Stomach smooth muscle (tissue), 2 donors: ENCODE data around the gene MIF.
A peak's percentile ranks its signal among the peaks of the same experiment; 100 is the strongest.
"Not testable (repeated sequence)": the region's sequence is repeated elsewhere in the genome, so short reads cannot be mapped to it uniquely, and the experiment has no call there.

Experiments used
- H3K27ac ChIP-seq: one replicate; pipeline ENCODE4 v1.7.0; 2013; ENCODE audit warnings: mild to moderate bottlenecking, low read length, inconsistent platforms
- H3K27me3 ChIP-seq, 2 donors: one replicate each; pipeline ENCODE4 v1.7.0; 2013; ENCODE audit warnings: low read length in 2 of 2; ENCODE audit not compliant: insufficient read depth in 2 of 2, control insufficient read depth in 1 of 2
- H3K36me3 ChIP-seq, 2 donors: one replicate each; pipeline ENCODE4 v1.7.0; 2013; ENCODE audit warnings: low read length in 2 of 2; ENCODE audit not compliant: control insufficient read depth in 2 of 2, insufficient read depth in 2 of 2
- H3K4me1 ChIP-seq: one replicate; pipeline ENCODE4 v1.7.0; 2013; ENCODE audit warnings: low read length; ENCODE audit not compliant: control insufficient read depth, insufficient read depth
- H3K4me3 ChIP-seq, 2 donors: one replicate each; pipeline ENCODE4 v1.7.0; 2013; ENCODE audit warnings: low read length in 2 of 2
- H3K9ac ChIP-seq, 2 donors: one replicate each; pipeline ENCODE4 v1.7.0; 2013; ENCODE audit warnings: low read length in 2 of 2, mild to moderate bottlenecking in 1 of 2
- H3K9me3 ChIP-seq, 2 donors: one replicate each; pipeline ENCODE4 v1.7.0; 2013; ENCODE audit warnings: low read length in 2 of 2; ENCODE audit not compliant: control insufficient read depth in 2 of 2
- donor health status: healthy.
- donor health status: Pancreatic carcinoma.

The MIF gene

DNA sequence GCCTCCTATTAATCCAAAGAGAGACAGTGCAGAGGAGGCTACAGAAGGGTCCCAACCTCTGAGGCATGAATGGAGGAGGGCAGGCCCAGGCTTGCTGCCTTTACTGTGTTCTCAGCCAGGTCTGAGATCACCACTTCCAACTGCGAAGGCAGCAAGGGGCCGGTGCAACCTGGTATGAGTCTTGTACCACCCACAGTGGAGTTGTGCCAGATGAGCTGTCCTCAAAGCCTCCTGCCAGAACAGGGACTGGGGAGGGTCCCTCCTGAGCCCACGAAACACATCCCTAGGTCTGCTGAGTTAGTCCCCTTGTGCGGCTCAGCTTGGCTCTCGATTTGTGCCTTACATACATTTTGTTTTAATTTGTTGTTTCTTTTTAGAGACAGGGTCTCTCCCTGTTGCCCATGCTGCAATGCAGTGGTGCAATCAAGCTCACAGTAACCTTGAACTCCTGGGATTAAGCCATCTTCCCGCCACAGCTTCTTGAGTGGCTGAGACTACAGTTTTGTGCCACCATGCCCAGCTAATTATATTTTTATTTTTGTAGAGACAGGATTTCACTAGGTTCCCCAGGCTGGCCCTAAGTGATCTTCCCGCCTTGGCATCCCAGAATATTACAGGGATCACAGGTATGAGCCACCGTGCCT lies 9.3 kb downstream of the MIF start:
- no peaks in the 10 kb centered on the region for H3K36me3 ChIP-seq
- no peak overlapping the region for H3K9ac ChIP-seq
- H3K9me3 ChIP-seq: no peaks in the 10 kb centered on the region
- H3K4me3 ChIP-seq: no peak overlapping the region
- H3K4me1 ChIP-seq: no peaks in the 10 kb centered on the region
- H3K27ac ChIP-seq: no peak overlapping the region
- H3K27me3 ChIP-seq: no peaks in the 10 kb centered on the region

DNA sequence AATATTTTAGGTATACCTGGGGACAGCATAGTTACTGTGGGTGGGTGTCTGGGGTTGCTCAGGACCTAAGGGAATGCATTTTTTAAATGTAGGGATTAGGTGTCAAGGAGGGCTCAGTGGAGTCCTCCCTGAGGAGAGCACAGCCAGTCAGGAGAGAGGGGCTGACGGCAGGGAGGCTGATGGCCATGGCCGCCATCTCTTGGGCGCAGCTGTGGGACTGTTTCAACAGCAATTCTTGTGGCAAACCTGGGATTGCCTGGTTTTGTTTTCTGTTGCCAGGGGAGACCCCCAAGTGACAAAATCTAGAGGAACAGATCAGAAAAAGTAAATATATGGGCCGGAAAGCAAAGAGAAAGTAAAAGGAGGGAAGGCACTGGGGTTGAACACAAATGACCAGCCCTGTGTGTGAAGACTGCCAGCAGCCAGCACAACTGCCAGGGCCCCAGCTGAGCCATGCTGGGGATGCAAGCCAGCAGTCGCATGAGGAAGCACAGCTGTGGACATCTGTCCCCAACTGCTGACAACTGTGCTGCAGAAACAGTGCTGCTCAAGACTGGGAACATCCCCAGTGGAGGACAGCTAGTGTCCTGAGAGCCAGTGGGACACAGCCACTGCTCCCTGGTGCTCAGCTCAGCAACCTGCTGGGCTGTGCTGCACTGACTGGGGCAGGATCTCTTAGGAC lies 10.5 kb downstream of the MIF start:
- Histone ChIP-seq H3K27me3 (no peaks in the 10 kb centered on the region), H3K9me3 (no peaks in the 10 kb centered on the region), H3K4me3 (no peak overlapping the region), H3K9ac (no peak overlapping the region), H3K27ac (no peak overlapping the region), H3K36me3 (no peaks in the 10 kb centered on the region), H3K4me1 (peaks cover 4% of the 10 kb centered on the region)

DNA sequence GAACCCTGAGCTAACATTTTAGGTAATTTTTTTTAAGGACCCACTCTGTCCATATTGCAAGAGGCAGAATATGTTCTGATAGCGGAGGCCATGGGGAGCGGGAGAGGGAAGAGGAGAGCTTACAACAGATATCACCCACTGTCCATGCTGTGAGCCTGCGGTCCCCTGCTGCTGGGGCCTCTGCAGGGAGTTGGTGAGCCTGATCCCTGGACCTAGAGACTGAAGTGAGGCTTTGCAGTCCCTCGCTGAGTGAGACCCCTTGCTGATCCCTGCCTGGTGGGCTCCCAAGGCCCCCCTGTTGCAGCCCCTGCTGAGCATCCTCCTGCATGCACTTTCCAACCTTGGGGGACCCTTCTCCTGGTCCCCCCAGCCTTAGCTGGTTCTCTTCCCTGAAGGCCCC lies 12.5 kb downstream of the MIF start:
- Histone ChIP-seq H3K4me1 (peaks cover 4% of the 10 kb centered on the region), H3K27me3 (no peaks in the 10 kb centered on the region), H3K4me3 (no peak overlapping the region), H3K9me3 (no peaks in the 10 kb centered on the region), H3K9ac (no peak overlapping the region), H3K36me3 (no peaks in the 10 kb centered on the region), H3K27ac (no peak overlapping the region)

DNA sequence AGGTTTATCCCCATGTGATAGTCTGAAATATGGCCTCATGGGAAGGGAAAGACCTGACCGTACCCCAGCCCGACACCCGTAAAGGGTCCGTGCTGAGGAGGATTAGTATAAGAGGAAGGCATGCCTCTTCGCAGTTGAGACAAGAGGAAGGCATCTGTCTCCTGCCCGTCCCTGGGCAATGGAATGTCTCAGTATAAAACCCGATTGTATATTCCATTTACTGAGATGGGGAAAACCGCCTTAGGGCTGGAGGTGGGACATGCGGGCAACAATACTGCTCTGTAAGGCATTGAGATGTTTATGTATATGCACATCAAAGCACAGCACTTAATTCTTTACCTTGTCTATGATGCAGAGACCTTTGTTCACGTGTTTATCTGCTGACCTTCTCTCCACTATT lies 13.2 kb downstream of the MIF start:
- H3K27ac ChIP-seq, H3K4me1 ChIP-seq, H3K36me3 ChIP-seq, H3K27me3 ChIP-seq, H3K4me3 ChIP-seq, H3K9ac ChIP-seq, H3K9me3 ChIP-seq: not testable (repeated sequence)

DNA sequence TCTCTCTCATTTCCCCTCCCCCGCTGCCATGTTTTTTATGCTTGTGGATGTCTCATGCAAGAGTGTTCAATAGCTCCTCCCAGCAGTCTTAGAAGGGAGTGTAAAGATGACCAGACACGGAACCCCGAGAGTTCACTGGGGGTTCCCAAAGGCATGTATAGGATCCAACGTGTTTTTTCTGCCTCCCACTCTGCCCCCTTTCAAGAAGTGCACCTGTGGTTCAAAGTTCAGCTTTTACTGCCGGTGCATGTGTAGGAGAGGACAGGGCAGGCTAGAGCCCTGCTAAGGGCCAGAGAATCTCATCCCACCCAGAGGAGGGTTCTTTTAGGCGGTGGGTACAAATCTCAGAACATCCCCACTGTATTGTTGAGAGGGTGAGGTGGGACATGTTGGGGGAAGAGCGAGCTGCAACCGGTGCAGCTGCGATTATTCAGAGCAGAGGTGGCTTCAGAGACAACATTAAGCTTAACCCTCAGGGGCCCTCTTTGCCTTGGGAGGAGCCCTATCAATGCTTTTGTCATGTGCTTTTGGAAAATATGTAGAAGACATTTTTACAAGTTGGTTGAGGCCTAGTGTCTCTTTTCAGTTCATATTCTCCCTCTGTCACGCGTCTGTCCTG lies 14.5 kb downstream of the MIF start:
- no peak overlapping the region for H3K9ac ChIP-seq
- H3K4me3 ChIP-seq: no peak overlapping the region
- H3K27me3 ChIP-seq: no peaks in the 10 kb centered on the region
- H3K9me3 ChIP-seq: no peaks in the 10 kb centered on the region
- no peak overlapping the region for H3K27ac ChIP-seq
- peaks cover 14% of the 10 kb centered on the region for H3K4me1 ChIP-seq
- H3K36me3 ChIP-seq: no peaks in the 10 kb centered on the region

DNA sequence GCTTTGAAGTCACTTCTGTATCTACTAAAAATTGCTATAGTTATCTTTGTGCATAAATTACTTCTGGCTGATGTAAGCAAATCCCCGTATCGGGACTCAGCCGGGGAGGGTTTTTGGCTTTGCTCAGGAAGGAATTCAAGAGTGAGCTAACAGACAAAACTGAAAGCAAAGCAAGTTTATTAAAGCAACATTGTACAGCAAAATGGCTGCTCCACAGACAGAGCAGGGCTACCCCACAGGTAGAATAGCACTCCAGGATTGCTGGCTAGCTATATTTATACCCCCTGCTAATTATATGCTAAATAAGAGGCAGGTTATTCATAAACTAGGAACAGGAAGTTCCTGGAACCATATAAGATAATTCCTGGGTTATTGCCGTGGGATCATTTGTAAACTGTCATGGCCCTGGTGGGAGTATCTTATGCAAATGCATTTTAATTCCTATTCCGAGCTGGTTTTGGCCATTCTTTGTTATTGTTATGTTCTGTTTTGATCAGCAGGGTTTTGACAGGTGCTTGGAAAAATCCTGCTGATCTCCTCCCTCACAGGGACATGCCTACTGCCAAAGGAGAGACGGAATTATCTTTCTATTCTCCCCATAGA lies 15.2 kb downstream of the MIF start:
- Histone ChIP-seq H3K36me3 (no peaks in the 10 kb centered on the region), H3K9ac (peak overlapping the region in 1 of 2 donors; percentile 13), H3K9me3 (no peaks in the 10 kb centered on the region), H3K4me3 (peak overlapping the region in 1 of 2 donors; percentile 47), H3K27me3 (no peaks in the 10 kb centered on the region), H3K4me1 (peaks cover 14% of the 10 kb centered on the region), H3K27ac (no peak overlapping the region)

DNA sequence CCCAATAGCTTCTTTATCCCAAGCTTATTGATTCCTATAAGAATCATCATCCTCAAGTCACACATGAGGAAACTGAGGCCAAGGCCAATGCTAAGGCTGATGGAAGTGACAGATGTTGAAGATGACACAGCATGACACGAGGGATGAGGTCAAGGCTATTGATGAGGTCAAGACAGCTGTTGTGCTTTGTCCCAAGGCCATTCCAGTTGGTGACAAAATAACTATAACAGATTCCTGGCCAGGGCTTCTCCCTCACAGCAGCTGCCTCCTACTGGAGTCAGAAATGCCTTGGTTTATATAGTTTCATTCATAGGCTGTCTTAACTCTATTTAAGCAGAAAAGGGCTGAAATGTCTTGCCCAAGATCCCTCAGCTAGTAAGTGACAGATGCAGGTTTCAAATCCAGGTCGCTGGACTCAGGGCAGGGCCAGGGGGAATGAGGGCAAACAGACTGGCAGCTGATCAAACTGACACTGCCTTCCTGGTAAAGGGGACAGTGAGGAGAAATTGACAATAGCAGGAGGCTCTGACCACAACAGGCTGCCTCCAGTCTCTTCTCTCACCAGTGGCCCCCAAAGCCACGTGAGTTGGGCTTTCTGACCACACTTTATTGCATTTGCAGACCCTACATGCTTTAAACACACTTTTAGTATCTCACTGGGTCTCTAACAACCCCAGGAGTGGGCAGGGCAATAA lies 16.5 kb downstream of the MIF start:
- H3K36me3 ChIP-seq: no peaks in the 10 kb centered on the region
- H3K9me3 ChIP-seq: no peaks in the 10 kb centered on the region
- H3K4me3 ChIP-seq: no peak overlapping the region
- no peaks in the 10 kb centered on the region for H3K27me3 ChIP-seq
- H3K27ac ChIP-seq: no peak overlapping the region
- peaks cover 14% of the 10 kb centered on the region for H3K4me1 ChIP-seq
- H3K9ac ChIP-seq: no peak overlapping the region

DNA sequence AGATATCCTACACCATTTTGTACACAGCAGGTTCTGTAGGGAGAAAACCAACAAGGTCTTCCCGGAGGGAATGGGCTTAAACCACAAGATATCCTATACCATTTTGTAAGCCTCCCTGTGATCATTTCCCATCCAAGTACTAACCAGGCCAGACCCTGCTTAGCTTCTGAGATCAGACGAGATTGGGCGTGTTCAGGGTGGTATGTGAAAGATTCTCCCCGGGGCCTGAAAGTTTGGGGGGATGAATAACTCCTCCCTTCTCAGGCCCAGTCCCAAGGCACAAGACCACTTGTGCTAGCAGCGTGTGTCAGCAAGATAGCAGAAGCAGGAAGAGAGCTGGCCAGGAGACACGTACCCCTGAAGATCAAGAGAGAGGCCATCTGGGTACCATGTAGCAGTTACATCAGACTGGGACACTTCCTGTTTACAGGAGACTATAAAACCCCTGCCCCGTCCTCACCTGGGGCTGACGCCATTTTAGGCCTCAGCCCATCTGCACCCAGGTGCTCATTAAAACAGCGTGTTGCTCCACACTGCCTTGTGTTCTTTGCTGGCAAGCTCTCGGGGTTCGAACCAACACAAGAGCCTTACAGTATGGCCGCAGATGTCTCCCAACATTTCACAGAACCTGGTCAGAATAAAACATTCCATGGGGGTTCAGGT lies 17.3 kb downstream of the MIF start:
- no peak overlapping the region for H3K27ac ChIP-seq
- H3K9ac ChIP-seq: no peak overlapping the region
- H3K36me3 ChIP-seq: no peaks in the 10 kb centered on the region
- no peak overlapping the region for H3K4me3 ChIP-seq
- no peaks in the 10 kb centered on the region for H3K9me3 ChIP-seq
- peaks cover 14% of the 10 kb centered on the region for H3K4me1 ChIP-seq
- no peaks in the 10 kb centered on the region for H3K27me3 ChIP-seq

DNA sequence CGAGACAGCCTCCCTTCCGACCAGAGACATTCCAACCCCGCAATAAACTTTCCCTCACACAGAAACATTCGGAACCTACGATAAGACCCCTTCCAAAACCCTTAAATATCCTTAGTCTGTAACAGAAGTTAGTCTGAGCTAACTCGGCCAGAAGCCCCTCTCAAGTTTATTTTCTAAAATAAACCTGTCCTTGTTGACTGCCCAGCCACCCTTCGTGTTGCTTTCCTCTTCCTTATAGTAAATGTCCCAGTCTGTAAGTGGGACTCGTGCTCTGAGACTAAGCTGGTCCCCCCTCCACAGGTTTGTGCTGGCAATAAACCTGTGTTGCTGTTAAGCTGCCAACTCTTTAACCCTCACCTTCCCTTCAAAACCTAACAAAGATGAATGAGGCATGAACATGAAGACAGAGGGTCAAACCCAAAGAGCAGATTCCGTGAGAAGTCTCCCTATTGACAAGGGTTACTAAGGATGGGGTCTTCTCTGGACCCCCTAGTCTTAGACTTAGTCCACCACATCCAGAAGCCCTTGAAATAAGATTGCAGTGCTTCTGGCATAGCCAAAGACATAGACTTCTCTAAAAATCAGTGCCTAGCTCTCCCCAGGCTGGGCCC lies 18.2 kb downstream of the MIF start:
- Histone ChIP-seq H3K36me3 (no peaks in the 10 kb centered on the region), H3K27me3 (no peaks in the 10 kb centered on the region), H3K4me1 (peaks cover 14% of the 10 kb centered on the region), H3K9me3 (no peaks in the 10 kb centered on the region), H3K4me3 (no peak overlapping the region), H3K9ac (no peak overlapping the region), H3K27ac (no peak overlapping the region)

DNA sequence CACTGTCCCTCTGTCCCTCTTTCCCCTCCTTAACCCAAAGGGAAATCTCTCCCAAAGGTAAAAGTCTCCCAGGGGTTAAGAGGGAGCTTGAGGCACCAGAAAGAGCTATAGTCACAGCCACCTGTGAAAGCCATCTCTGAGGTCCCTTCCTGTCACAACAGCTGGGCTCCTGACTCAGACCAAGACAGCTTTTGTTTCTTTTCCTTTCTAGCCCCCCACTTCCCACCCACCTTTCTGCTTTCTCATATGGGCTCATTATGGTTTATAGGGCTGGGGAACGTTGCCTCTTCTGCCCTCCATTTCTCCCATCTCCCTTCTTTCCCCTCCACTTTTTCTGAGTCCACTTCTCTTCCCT lies 19.1 kb downstream of the MIF start:
- H3K9me3 ChIP-seq: no peaks in the 10 kb centered on the region
- H3K4me3 ChIP-seq: peak overlapping the region; percentile 83 to 85
- peak overlapping the region; percentile 88 for H3K27ac ChIP-seq
- H3K4me1 ChIP-seq: peaks cover 14% of the 10 kb centered on the region
- no peaks in the 10 kb centered on the region for H3K27me3 ChIP-seq
- H3K9ac ChIP-seq: peak overlapping the region; percentile 87 to 90
- no peaks in the 10 kb centered on the region for H3K36me3 ChIP-seq
